GM19452 (cell line): ENCODE results near the gene RIF1.
A peak's percentile ranks its signal among the peaks of the same experiment; 100 is the strongest.

ENCODE experiments used
- ATAC-seq: cut with Tn5 transposase; IDR thresholded peaks from one replicate; pipeline ENCODE4 v1.9.1; 2021; ENCODE audit not compliant: unreplicated experiment

RIF1 gene, protein sequence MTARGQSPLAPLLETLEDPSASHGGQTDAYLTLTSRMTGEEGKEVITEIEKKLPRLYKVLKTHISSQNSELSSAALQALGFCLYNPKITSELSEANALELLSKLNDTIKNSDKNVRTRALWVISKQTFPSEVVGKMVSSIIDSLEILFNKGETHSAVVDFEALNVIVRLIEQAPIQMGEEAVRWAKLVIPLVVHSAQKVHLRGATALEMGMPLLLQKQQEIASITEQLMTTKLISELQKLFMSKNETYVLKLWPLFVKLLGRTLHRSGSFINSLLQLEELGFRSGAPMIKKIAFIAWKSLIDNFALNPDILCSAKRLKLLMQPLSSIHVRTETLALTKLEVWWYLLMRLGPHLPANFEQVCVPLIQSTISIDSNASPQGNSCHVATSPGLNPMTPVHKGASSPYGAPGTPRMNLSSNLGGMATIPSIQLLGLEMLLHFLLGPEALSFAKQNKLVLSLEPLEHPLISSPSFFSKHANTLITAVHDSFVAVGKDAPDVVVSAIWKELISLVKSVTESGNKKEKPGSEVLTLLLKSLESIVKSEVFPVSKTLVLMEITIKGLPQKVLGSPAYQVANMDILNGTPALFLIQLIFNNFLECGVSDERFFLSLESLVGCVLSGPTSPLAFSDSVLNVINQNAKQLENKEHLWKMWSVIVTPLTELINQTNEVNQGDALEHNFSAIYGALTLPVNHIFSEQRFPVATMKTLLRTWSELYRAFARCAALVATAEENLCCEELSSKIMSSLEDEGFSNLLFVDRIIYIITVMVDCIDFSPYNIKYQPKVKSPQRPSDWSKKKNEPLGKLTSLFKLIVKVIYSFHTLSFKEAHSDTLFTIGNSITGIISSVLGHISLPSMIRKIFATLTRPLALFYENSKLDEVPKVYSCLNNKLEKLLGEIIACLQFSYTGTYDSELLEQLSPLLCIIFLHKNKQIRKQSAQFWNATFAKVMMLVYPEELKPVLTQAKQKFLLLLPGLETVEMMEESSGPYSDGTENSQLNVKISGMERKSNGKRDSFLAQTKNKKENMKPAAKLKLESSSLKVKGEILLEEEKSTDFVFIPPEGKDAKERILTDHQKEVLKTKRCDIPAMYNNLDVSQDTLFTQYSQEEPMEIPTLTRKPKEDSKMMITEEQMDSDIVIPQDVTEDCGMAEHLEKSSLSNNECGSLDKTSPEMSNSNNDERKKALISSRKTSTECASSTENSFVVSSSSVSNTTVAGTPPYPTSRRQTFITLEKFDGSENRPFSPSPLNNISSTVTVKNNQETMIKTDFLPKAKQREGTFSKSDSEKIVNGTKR (N-terminal part only)

DNA sequence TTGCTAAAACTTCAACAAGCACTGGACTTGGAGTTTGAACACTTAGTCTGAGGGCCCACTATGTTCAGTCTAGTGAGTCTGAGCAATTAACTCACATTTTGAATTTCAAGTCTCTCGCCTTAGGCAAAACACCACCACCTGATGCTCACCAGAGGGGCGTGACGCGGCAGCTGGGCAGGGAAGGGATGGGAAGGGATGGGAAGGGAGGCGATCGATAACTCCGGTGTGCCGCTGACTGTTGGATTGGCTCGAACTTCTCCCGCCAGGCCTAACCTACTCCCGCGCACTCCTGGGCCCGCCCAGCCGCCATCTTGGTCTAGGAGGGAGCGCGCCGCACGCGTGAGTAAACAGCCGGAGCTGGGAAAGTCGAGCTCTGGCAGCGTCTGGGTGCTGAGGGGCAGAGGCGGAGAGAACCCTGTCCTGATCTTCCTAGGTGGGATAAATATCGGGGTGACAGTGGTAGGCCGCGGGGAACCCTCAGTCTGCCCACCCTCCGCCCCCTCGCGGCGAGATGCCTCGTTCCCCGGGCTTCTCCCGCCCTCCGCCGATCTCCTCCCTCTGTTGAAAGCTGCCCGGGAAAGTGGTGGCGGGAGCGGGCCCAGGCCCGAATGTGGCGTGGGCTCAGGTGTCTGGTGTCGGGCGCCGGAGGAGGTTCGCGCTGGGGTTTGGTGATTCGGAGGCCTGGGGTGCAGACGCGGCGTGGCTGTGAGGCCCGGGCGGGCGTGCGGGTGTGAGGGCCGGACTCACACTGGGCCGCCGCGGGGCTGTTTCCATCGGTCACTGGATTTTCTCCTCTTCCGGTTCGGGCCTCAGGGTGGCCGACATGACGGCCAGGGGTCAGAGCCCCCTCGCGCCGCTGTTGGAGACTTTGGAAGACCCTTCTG lies at the start of gene RIF1:
Gene RIF1, plus strand, starts transcription at position 302 of the 884 bp plus-strand sequence. Its CDS starts 522 bp downstream, at position 824.
- peak; percentile 94 for ATAC-seq

DNA sequence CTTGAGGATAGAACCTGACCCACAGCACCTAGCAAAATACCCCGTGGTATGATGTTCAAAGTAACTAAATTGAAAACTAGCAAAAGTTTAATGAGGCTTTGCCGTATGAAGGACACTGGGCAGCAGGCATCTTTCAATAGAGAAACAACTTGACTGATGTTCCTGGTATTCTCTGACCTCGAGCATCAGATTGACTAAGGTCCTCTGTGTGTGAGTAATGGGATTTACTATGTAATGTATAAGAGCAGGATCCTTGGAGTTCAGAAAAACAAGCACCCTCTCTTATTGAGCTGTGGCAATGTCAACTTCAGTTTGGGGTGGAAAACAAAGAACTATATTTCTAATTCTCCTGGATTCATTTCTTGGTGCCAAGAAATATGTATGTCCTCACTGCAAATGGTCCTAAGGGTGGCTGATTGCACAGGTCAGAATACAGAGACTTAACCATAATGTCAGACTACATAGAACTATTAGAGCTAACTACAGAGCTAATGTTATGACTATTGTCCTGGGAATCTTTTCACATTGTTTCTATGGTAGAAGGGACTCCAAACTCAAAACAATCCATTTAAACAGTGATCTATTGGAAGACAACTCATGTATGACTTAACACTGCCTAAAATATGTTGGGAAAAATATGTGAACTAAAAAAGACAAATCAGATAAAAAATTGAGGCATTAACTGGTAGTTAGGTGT lies 47.9 kb upstream of the RIF1 start:
- ATAC-seq = no peak

DNA sequence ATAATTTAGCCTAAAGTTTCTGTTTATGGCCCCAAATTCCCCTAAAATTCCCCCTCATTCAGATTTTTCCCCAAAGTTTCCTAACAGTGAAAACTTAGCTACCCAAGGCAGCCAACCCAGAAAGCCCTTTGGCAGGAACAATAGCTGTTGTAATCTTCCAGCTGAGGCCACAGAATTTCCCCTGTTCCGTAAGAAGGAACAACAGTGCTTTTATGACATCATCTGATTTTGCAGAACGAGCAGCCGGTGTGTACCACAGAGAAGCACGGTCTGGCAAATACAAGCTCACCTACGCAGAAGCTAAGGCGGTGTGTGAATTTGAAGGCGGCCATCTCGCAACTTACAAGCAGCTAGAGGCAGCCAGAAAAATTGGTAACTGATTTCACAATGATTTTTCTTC lies 46.0 kb upstream of the RIF1 start:
- peak; percentile 68 for ATAC-seq

DNA sequence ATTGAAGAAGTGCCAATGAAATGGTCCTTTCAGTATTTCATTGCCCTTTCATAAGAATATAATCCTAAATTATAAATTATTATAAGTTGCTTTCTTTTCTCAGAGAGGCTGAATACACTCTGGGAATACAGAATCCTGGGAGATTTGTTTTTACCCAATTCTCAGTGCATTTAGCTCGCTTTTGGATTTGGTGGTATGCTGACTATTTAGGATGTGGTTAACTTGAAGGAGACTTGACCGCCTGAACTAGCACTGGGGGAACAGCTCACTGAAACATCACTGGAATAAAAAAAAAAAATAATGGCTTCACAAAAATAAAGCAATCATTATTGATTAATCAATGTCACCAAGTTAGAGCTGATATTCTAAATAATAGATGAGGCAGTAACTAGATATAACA lies 42.1 kb upstream of the RIF1 start:
- ATAC-seq = no peak

DNA sequence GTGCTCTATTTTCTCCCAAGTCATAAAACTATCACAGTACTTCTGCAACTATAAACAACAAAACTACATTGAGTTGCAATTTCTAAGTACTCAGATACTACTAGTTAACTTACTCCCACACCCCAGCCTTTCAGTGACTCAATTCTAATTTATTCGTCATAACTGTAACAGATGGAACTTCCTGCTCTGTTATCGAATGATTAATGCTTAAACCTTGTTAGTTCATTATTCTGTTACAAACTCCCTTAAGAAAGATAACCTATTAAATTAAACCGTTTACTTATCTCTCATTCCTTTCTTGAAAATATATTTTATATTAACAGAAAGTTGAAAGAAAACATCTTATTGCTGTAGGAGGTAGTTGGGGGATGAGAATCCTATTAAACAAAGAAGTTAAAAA lies 35.3 kb upstream of the RIF1 start:
- peak; percentile 94 for ATAC-seq

DNA sequence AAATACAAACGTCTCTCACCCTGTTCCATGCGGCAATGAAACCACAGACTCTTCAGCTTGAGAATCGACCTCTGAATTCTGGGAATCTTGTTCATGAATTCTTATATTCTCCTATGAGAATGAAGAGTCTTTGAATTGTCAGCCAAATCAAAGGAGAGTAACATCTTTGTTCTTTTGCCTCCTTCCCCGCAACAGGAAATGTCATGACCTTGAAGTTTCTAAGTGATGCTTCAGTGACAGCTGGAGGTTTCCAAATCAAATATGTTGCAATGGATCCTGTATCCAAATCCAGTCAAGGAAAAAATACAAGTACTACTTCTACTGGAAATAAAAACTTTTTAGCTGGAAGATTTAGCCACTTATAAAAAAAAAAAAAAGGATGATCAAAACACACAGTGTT lies 30.5 kb upstream of the RIF1 start:
- ATAC-seq = no peak

DNA sequence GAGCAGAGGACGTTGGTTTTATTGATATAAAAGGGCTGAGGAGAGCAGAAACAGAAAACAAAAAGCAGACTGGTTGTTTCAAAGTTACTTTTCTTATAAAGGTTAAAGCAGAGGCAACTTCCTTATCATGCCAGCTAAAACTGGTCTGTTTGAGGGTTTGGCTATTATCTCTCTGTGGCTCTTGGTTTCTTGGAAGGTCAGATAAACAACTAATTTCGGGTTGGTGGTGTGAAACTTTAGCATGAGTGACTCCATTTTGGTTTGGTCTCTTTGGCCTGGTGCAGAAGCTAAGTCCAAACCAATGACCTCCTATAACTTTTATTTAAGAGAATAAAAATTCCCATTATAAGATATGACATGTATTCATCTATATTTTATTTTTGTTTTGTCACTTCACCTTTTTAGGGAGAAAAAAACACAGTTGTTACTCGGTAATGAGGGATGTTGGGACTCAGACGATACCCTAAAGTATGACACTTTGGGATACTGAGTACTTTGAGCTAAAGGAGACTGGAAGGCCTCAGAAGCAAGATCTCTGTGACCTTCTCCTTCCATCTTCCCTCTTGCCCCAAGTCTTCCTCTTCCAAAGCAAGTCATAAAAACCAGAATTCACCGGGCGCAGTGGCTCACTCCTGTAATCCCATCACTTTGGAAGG lies 29.0 kb upstream of the RIF1 start:
- ATAC-seq = no peak

DNA sequence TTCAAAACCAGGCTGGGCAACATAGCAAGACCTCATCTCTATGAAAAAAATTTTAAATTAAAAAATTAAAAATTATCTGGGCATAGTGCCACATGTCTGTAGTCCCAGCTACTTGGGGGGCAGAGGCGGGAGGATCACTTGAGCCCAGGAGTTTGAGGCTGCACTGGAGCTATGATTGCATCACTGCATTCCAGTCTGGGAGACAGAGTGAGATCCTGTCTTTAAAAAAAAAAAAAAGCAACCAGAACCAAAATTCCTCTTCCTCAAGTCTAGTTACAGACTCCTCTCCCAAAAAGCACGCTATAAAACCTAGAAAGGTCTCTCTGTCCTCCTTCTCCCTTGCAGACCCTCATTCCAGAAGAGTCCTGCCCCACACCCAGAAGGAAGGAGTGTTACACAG lies 28.4 kb upstream of the RIF1 start:
- no peak for ATAC-seq

DNA sequence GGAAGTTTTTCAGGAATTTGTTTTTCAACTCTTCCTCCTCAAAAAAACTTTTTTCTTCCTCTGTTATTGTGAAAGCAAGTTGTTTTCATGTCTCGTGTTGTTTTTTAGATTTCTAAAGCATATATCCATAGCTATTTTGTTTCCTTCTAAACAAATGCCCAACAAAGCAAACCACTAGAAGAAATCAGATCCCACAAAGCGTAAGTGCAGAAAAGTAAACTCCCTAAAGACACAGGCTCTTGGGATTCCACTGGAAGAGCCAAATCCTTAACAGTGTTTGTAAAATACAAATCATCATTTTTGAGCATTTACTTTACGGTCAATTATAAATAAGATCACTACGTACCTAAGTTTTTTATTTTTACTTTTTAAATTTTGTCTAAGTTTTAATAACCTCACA lies 21.7 kb upstream of the RIF1 start:
- ATAC-seq = no peak

DNA sequence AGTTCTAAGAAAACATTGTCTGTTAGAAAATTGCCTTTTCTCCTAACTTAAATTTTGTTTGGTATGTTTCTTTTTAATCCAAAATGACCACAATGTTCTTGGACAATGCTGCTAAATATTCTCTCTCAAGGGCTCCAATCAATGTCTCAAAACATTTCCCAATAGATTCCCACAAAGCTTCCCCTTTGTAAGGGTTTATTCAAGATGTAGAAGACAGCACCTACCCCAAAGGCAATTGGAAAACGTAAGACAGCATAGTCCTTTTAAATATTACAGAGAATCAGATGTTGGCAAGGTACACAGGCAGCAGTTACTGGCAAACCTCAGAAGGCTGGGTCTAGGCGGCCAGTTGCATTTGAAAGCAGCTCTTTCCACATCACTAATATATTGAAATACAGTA lies 18.3 kb upstream of the RIF1 start:
- ATAC-seq = no peak

DNA sequence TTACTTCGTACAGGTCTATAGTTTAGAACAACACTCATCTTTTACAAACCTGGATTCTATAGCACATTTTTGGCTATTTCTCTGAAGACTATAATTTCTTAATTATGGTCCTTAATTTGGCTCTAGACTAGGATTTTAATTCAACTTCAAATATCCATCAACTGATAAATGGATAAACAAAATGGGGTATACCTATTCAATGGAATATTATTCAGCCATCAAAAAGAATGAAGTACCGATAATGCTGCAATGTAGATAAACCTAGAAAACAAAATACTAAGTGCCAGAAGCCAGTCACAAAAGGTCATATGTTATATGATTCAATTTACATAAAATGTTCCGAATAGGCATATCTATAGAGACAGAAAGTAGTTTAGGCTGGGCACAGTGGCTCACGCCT lies 15.2 kb upstream of the RIF1 start:
- no peak for ATAC-seq

DNA sequence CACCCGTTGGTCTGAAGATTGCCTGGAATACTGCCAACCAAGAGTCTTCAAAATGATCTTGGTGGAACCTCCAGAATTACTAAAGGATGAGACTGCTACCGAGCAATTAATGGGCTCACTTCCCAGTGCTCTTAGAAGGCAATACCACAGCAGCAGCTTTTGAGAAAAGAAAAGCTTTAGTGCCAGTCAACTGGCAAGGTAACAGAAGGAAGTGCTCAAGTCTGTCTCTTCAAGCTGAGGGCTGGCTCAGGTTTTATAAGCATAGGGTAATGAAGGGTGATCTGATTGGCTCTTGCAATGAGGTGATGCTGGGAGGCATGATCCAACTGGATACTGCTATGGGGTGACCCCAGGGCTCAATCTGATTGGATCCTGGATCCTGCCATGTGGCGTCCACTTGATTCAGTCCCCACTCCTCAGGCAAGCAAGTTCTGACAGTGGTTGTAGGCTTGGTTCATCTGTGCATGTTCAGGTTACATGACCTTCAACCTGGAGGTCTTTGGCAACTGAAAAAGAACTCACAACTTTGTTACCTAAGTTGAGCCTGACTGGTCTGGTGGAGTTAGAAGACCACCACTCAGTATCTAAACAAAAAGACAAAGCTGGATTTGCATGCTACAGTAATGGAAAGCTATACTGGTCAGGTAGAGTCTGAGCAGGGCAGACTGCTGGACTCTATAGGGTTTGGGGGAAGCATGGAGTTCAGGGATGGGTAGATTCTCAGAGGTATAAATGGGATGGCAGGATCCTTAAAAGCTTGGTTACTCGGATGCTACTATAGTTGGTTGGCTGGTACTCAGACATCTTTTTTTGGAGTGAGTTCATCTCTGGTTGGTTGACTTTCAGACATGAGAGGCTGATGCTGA lies 14.0 kb upstream of the RIF1 start:
- ATAC-seq = no peak

DNA sequence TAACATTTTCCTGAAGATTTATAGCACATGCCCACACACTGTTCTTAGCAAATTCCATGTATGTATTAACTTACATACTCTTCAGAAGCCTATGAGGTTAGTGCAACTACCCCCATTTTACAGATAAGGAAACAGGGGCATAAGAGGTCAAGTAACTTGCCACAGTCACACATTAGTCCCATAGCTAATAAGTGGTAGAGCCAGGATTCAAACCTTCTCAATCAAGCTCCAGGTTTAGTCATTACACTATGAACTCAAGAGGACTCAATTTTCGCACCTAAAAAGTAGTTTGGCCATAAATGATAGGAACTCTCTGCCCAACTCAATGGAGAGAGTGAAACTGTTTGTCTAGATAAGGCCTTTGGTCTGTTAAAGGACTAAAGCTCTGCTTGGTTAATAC lies 9.7 kb upstream of the RIF1 start:
- no peak for ATAC-seq

DNA sequence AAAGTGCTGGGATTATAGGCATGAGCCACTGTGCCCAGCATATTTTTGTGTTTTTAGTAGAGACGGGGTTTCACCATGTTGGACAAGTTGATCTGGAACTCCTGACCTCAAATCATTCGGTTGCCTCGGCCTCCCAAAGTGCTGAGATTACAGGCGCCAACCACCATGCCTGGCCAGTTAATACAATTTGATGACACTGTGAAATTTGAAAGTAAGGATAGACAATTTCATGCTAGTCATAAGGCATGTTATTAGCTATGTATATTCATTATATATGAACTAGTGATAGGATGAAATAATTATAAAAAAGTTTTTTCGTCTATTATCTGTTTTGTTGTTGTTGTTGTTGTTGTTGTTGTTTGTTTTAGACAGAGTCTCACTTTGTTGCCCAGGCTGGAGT lies 8.6 kb upstream of the RIF1 start:
- no peak for ATAC-seq

DNA sequence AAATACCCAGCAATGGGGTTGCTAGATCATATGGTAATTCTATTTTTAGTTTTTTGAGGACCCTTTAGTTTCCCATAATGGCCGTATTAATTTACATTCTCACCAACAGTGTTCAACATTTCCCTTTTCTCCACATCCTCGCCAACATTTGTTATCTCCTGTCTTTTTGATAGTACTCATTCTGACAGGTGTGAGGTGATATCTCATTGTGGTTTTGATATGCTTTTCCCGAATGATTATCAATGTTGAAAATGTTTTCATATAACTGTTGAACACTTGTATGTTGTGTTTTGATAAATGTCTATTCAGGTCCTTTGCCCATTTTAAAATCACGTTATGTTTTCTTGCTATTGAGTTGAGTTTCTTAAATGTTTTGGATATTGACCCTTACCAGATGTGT lies 5.8 kb upstream of the RIF1 start:
- ATAC-seq = no peak

DNA sequence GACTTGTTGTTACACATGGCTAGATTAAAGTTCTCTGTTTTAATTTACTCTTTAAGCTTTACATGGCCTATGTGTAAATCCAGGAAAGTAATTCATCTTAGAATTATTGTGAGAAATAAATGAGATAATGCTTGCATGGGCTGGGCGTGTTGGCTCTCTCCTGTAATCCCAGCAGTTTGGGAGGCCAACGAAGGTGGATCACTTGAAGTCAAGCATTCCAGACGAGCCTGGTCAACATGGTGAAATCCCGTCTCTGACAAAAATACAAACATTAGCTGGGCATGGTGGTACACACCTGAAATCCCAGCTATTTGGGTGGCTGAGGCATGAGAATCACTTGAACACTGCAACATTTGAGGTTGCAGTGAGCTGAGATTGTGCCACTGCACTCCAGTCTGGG lies 4.3 kb upstream of the RIF1 start:
- no peak for ATAC-seq

DNA sequence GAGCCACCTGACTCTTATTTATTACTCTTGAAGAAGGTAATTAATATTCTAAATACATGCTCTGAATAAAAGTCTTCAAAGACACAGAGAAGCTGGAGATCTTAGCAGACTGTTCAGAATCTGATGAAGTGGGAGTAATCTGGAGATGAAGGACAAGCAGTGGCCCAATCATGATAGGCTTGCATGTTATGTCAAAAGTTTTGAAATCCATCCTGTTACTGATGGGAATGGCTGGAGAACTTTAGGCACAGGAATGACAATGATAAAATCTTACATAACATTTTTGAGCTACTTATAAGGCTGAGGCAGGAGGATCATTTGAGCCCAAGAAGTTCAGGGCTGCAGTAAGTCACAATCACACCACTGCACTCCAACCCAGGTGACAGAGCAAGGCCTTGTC lies 2.4 kb upstream of the RIF1 start:
- no peak for ATAC-seq
